Activated CD8-positive, alpha-beta T cell treated with anti-CD3 and anti-CD28 coated beads, Interleukin-2, amount 10 ng/mL, durations not matched to agents 7 days and 5 days (primary cell): Measurements from ENCODE around the gene FCN3. TPM values are rescaled to one million over a fixed set of nuclear protein-coding genes. Genes with fewer than 3 reads are reported as not detected.

ENCODE experiments used
- ATAC-seq: fragments of 150-1000 bp; cut with Tn5 transposase; one replicate; pipeline ENCODE4 v1.10.0; 2021; ENCODE audit warnings: moderate library complexity
- CTCF ChIA-PET: fragments of 350-600 bp; sonication (Branson Sonifier 250); formaldehyde crosslinking; loops from one replicate; lab custom pipeline; 2021; ENCODE audit warnings: antibody characterized with exemption; lab: Charles Lee
- POLR2A ChIA-PET: fragments of 350-600 bp; sonication (Branson Sonifier 250); formaldehyde crosslinking; loops from one replicate; lab custom pipeline; 2021; ENCODE audit warnings: antibody characterized with exemption; lab: Charles Lee
- DNase-seq: peaks from one replicate; pipeline ENCODE4 v3.0.0-alpha.2; 2020
- H3K27ac Mint-ChIP-seq: one replicate; pipeline ENCODE4 v1.8.0; 2021; ENCODE audit warnings: mild to moderate bottlenecking, mixed read lengths
- H3K27me3 Mint-ChIP-seq: one replicate; pipeline ENCODE4 v1.8.0; 2021; ENCODE audit warnings: low read depth, mixed read lengths
- H3K36me3 Mint-ChIP-seq: one replicate; pipeline ENCODE4 v1.8.0; 2021; ENCODE audit warnings: low read depth, mixed read lengths
- H3K4me1 Mint-ChIP-seq: one replicate; pipeline ENCODE4 v1.8.0; 2021; ENCODE audit warnings: low read depth, mixed read lengths
- H3K4me3 Mint-ChIP-seq: one replicate; pipeline ENCODE4 v1.8.0; 2021; ENCODE audit warnings: mild to moderate bottlenecking, mixed read lengths
- H3K9me3 Mint-ChIP-seq: one replicate; pipeline ENCODE4 v1.8.0; 2022; ENCODE audit warnings: mixed read lengths; ENCODE audit not compliant: insufficient read depth
- total RNA-seq, 2 experiments: library from RNA; stranded (reverse); gene quantifications; one replicate each; pipeline ENCODE4 v1.2.3, GENCODE V29; 2021

Gene FCN3
- total RNA-seq, 2 experiments from 2014 or later, result not detected

- DNase-seq (peak; percentile 73), ATAC-seq (peak; percentile 59)
- Mint-ChIP-seq H3K9me3 (no peaks in the 10 kb centered on the region), H3K27ac (peak overlapping the region; percentile 97), H3K4me1 (peaks cover 48% of the 10 kb centered on the region), H3K4me3 (peak overlapping the region; percentile 78), H3K36me3 (no peaks in the 10 kb centered on the region), H3K27me3 (peaks cover 9% of the 10 kb centered on the region)
- ChIA-PET CTCF (interaction anchor here (0.6 to 6.7 kb wide), 34 partner anchors 8 to 313 kb away, joined by 3 to 99 read pairs (median 6); partner anchors contain the start of genes CD164L2, FCN3, MAP3K6 and SYTL1), POLR2A (interaction anchor here (0.6 to 4.9 kb wide), 13 partner anchors 8 to 60 kb away, joined by 3 to 56 read pairs (median 5); partner anchors contain the start of genes MAP3K6 and SYTL1)
Observed at GRCh38 chr1:27356619-27357280, 17.9 kb downstream of the FCN3 start.

GRCh38 chr1:27356277-27356618, 18.4 kb downstream of the FCN3 start:
- ChIA-PET POLR2A (interaction anchor here (0.6 to 4.9 kb wide), 9 partner anchors 10 to 60 kb away, joined by 3 to 56 read pairs (median 5); partner anchors contain the start of genes MAP3K6 and SYTL1), CTCF (interaction anchor here (0.7 to 6.7 kb wide), 16 partner anchors 10 to 312 kb away, joined by 3 to 99 read pairs (median 25); partner anchors contain the start of genes CD164L2, MAP3K6, SYTL1 and TMEM222)
- H3K27ac Mint-ChIP-seq, result peak overlapping the region; percentile 97
- no peaks in the 10 kb centered on the region for H3K9me3 Mint-ChIP-seq
- no peak for DNase-seq
- peaks cover 48% of the 10 kb centered on the region for H3K4me1 Mint-ChIP-seq
- no peak for ATAC-seq
- H3K4me3 Mint-ChIP-seq, result peak overlapping the region; percentile 78
- H3K36me3 Mint-ChIP-seq, result peaks cover 2% of the 10 kb centered on the region
- peaks cover 9% of the 10 kb centered on the region for H3K27me3 Mint-ChIP-seq

GRCh38 chr1:27355683-27356082, 18.9 kb downstream of the FCN3 start:
- no peak for DNase-seq
- H3K36me3 Mint-ChIP-seq, result peaks cover 2% of the 10 kb centered on the region
- no peak for ATAC-seq
- ChIA-PET POLR2A (interaction anchor here (0.6 to 4.9 kb wide), 2 partner anchors 10 to 13 kb away, joined by 3 to 56 read pairs; partner anchors contain the start of gene SYTL1), CTCF (interaction anchor here (0.7 to 6.7 kb wide), 15 partner anchors 10 to 307 kb away, joined by 3 to 99 read pairs (median 23); partner anchors contain the start of genes CD164L2, MAP3K6 and SYTL1)
- peaks cover 9% of the 10 kb centered on the region for H3K27me3 Mint-ChIP-seq
- H3K4me1 Mint-ChIP-seq, result peaks cover 46% of the 10 kb centered on the region
- H3K9me3 Mint-ChIP-seq, result no peaks in the 10 kb centered on the region
- H3K27ac Mint-ChIP-seq, result peak overlapping the region; percentile 97
- H3K4me3 Mint-ChIP-seq, result peak overlapping the region; percentile 78

GRCh38 chr1:27353629-27354028, 21.0 kb downstream of the FCN3 start:
- Mint-ChIP-seq H3K36me3 (peaks cover 2% of the 10 kb centered on the region), H3K27ac (peak overlapping the region; percentile 16), H3K4me1 (peaks cover 35% of the 10 kb centered on the region), H3K4me3 (no peak overlapping the region), H3K27me3 (no peaks in the 10 kb centered on the region), H3K9me3 (no peaks in the 10 kb centered on the region)
- no peak for DNase-seq
- ATAC-seq, result no peak
- CTCF ChIA-PET, result interaction anchor here (0.7 to 2.2 kb wide), 5 partner anchors 11 to 57 kb away, joined by 3 to 14 read pairs (median 4); partner anchors contain the start of genes MAP3K6 and SYTL1
- POLR2A ChIA-PET, result no interaction called here

GRCh38 chr1:27353166-27353565, 21.5 kb downstream of the FCN3 start:
- peaks cover 2% of the 10 kb centered on the region for H3K36me3 Mint-ChIP-seq
- no peak overlapping the region for H3K27ac Mint-ChIP-seq
- no peak overlapping the region for H3K4me3 Mint-ChIP-seq
- ChIA-PET CTCF (interaction anchor here (0.7 to 1.5 kb wide), 2 partner anchors 11 to 13 kb away, joined by 3 to 4 read pairs; partner anchors contain the start of gene SYTL1), POLR2A (no interaction called here)
- no peaks in the 10 kb centered on the region for H3K9me3 Mint-ChIP-seq
- no peak for ATAC-seq
- H3K27me3 Mint-ChIP-seq, result no peaks in the 10 kb centered on the region
- peaks cover 35% of the 10 kb centered on the region for H3K4me1 Mint-ChIP-seq
- no peak for DNase-seq

DNA sequence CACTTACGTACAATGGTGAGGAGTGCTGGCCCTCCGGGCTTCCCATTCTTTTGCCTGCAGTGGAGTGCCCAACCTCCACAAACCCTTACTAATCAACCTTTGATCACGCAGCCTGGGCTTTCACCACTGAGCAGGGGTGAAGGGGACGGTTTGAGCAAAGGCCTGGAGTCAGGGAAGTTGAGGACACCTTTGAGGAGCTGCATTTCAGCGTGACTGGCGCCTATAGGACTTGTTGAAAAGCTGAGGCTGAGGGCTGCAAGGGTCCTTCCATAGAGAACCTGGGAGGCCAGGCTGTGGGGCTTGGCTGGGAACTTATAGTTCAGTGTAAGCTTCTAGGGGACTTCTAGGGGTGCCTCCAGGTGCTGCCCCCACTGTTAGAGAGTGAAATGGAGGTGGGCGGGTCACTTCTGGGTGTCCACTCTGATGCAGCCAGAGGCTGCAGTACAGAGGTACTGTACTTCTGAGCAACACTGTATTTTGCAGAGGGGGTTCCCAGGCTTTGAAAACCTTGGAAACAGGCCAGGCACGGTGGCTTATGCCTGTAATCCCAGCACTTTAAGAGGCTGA, 23.0 kb downstream of the FCN3 start:
- DNase-seq, result no peak
- CTCF ChIA-PET, result interaction anchor here (1.2 kb wide), 1 partner anchor 19 kb away, joined by 3 read pairs; no protein-coding TSS in a partner anchor
- Mint-ChIP-seq H3K36me3 (peaks cover 9% of the 10 kb centered on the region), H3K27me3 (no peaks in the 10 kb centered on the region), H3K4me3 (no peak overlapping the region), H3K27ac (no peak overlapping the region), H3K4me1 (peaks cover 24% of the 10 kb centered on the region), H3K9me3 (no peaks in the 10 kb centered on the region)
- ATAC-seq, result no peak
- POLR2A ChIA-PET, result no interaction called here

- ATAC-seq, result no peak
- no peaks in the 10 kb centered on the region for H3K27me3 Mint-ChIP-seq
- no peak overlapping the region for H3K4me3 Mint-ChIP-seq
- POLR2A ChIA-PET, result no interaction called here
- CTCF ChIA-PET, result interaction anchor here (1.2 kb wide), 1 partner anchor 19 kb away, joined by 3 read pairs; no protein-coding TSS in a partner anchor
- peaks cover 21% of the 10 kb centered on the region for H3K4me1 Mint-ChIP-seq
- no peak overlapping the region for H3K27ac Mint-ChIP-seq
- DNase-seq, result no peak
- H3K9me3 Mint-ChIP-seq, result no peaks in the 10 kb centered on the region
- H3K36me3 Mint-ChIP-seq, result peaks cover 14% of the 10 kb centered on the region
Observed at GRCh38 chr1:27350663-27351540, 23.7 kb downstream of the FCN3 start.

GRCh38 chr1:27349784-27350662, 24.6 kb downstream of the FCN3 start:
- H3K9me3 Mint-ChIP-seq, result no peaks in the 10 kb centered on the region
- H3K4me3 Mint-ChIP-seq, result no peak overlapping the region
- POLR2A ChIA-PET, result no interaction called here
- no peaks in the 10 kb centered on the region for H3K27me3 Mint-ChIP-seq
- ATAC-seq (no peak), DNase-seq (no peak)
- CTCF ChIA-PET, result interaction anchor here (2.0 to 2.2 kb wide), 2 partner anchors 8 to 17 kb away, joined by 10 to 11 read pairs; no protein-coding TSS in a partner anchor
- peaks cover 12% of the 10 kb centered on the region for H3K4me1 Mint-ChIP-seq
- peaks cover 15% of the 10 kb centered on the region for H3K36me3 Mint-ChIP-seq
- H3K27ac Mint-ChIP-seq, result no peak overlapping the region

DNA sequence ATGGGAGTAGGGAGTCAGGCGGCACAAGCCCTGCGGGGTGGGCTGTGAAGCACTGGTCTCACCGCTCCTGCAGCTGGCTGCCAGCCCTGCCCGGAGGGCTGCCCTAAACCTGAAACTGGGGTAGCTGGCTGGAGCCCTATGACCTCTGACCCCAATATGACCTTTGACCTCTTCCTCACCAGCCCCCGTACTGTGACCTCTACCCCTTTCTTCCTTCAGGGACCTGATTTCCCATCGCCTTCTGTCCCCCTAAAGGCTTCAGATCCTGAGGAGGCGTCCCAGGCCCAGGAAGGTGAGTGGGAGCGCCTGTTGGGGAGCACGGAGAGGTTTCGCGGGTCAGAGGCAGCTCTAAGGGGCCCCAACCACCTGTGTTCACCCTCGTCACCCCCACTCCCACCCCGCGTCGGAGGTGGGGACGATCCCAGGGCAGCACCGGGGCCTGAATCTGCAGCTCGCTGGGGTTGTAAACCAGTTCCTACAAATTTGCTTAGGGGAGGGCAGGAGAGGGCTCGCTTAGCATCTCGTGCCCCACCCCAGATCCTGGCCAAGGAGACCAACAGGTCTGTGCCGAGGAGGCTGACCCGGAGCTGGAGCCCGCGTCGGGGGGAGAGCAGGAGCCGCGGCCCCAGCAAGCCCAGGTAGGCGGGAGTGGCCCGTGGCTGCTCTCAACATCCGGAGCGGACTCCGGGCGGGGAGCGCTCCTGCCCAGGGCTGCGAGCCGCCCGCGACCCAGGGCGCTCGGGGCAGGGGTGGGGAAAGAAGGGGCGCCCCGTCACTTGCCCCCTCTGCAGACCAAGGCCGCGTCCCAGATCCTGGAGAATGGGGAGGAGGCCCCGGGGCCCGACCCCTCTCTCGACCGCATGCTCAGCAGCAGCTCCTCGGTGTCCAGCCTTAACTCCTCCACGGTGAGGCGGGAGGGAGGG, 25.5 kb downstream of the FCN3 start:
- Mint-ChIP-seq H3K36me3 (peaks cover 18% of the 10 kb centered on the region), H3K4me1 (peaks cover 17% of the 10 kb centered on the region), H3K4me3 (peak overlapping the region; percentile 40), H3K27me3 (no peaks in the 10 kb centered on the region), H3K9me3 (no peaks in the 10 kb centered on the region), H3K27ac (no peak overlapping the region)
- ChIA-PET POLR2A (interaction anchor here (1.2 to 1.4 kb wide), 2 partner anchors 9 to 16 kb away, joined by 5 to 6 read pairs; no protein-coding TSS in a partner anchor), CTCF (interaction anchor here (2.0 to 2.2 kb wide), 2 partner anchors 9 to 16 kb away, joined by 10 to 11 read pairs; no protein-coding TSS in a partner anchor)
- DNase-seq (peak; percentile 36), ATAC-seq (peak; percentile 65)
